CD4-positive, alpha-beta T cell treated with Interleukin-15 for 4 hours (primary cell): Measurements from ENCODE around the gene KRT2.

ENCODE experiments used
- DNase-seq: peaks from one replicate; pipeline ENCODE4 v3.0.0-alpha.2; 2020; ENCODE audit warnings: low spot score

Gene KRT2

GRCh38 chr12:52637299-52637698 is 14.7 kb downstream of the KRT2 start:
- no peak for DNase-seq

- DNase-seq, result no peak
These were observed 15.3 kb downstream of the KRT2 start for GRCh38 chr12:52636592-52637258.

- DNase-seq, result no peak
These were observed 15.8 kb downstream of the KRT2 start for GRCh38 chr12:52636189-52636588.

- DNase-seq, result no peak
These were observed 17.6 kb downstream of the KRT2 start for GRCh38 chr12:52634266-52635056.

- no peak for DNase-seq
These were observed 18.6 kb downstream of the KRT2 start for GRCh38 chr12:52633383-52633782.

- DNase-seq, result no peak
These were observed 19.4 kb downstream of the KRT2 start for GRCh38 chr12:52632656-52633055.

- DNase-seq, result no peak
These were observed 20.1 kb downstream of the KRT2 start for GRCh38 chr12:52631676-52632459.

GRCh38 chr12:52631264-52631663 is 20.7 kb downstream of the KRT2 start:
- no peak for DNase-seq

- no peak for DNase-seq
These were observed 21.3 kb downstream of the KRT2 start for GRCh38 chr12:52630599-52631200.

- no peak for DNase-seq
These were observed 22.0 kb downstream of the KRT2 start for GRCh38 chr12:52630008-52630500.

- DNase-seq, result no peak
These were observed 22.6 kb downstream of the KRT2 start for GRCh38 chr12:52629281-52630007.

GRCh38 chr12:52628841-52629240 is 23.2 kb downstream of the KRT2 start:
- DNase-seq, result no peak

GRCh38 chr12:52628111-52628507 is 23.9 kb downstream of the KRT2 start:
- no peak for DNase-seq

- no peak for DNase-seq
These were observed 24.5 kb downstream of the KRT2 start for GRCh38 chr12:52627395-52628110.

- DNase-seq, result no peak
These were observed 29.7 kb downstream of the KRT2 start for GRCh38 chr12:52622349-52622748.

- no peak for DNase-seq
These were observed 33.1 kb downstream of the KRT2 start for GRCh38 chr12:52618866-52619265.

- no peak for DNase-seq
These were observed 33.8 kb downstream of the KRT2 start, which contains the start of gene KRT73 for GRCh38 chr12:52618216-52618615. TSS of gene KRT73 (minus strand) at chr12:52618559. CDS start at chr12:52618524, 35 bp downstream.

GRCh38 chr12:52617403-52617785 is 34.6 kb downstream of the KRT2 start:
- DNase-seq, result no peak

GRCh38 chr12:52616680-52617402 is 35.2 kb downstream of the KRT2 start:
- DNase-seq, result no peak

- DNase-seq, result no peak
These were observed 36.1 kb downstream of the KRT2 start for GRCh38 chr12:52615912-52616311.
